ENCODE measurements around the gene PDIA5.

- TF ChIP-seq, protein P1, sequence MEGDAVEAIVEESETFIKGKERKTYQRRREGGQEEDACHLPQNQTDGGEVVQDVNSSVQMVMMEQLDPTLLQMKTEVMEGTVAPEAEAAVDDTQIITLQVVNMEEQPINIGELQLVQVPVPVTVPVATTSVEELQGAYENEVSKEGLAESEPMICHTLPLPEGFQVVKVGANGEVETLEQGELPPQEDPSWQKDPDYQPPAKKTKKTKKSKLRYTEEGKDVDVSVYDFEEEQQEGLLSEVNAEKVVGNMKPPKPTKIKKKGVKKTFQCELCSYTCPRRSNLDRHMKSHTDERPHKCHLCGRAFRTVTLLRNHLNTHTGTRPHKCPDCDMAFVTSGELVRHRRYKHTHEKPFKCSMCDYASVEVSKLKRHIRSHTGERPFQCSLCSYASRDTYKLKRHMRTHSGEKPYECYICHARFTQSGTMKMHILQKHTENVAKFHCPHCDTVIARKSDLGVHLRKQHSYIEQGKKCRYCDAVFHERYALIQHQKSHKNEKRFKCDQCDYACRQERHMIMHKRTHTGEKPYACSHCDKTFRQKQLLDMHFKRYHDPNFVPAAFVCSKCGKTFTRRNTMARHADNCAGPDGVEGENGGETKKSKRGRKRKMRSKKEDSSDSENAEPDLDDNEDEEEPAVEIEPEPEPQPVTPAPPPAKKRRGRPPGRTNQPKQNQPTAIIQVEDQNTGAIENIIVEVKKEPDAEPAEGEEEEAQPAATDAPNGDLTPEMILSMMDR (IDR thresholded peaks at IDR 0.05; ENCODE audit: insufficient read depth, low read length): no peak
- TF ChIP-seq POLR2AphosphoS5 (IDR thresholded peaks at IDR 0.05; ENCODE audit: low read depth) (no peak), REST (IDR thresholded peaks at IDR 0.05; ENCODE audit: insufficient replicate concordance, low read depth) (no peak)
Measured at GRCh38 chr3:123112232-123112631, 45.4 kb downstream of the PDIA5 start.
